ENCODE data around the gene VIPAS39. TPM values are rescaled to one million over a fixed set of nuclear protein-coding genes. Genes with fewer than 3 reads are reported as not detected.

Gene VIPAS39
- total and polyA plus RNA-seq, 4 donors = 5.6 to 13.9 (median 8.9) TPM

GRCh38 chr14:77470224-77470870, 12.9 kb upstream of the VIPAS39 start:
- Histone ChIP-seq H3K9ac (ENCODE audit: low read depth in 1 of 2, low read length in 2 of 2) (no peak overlapping the region), H3K27ac (ENCODE audit: low read depth in 1 of 2, low read length in 2 of 2) (no peak overlapping the region), H3K4me1 (ENCODE audit: control insufficient read depth in 4 of 4, insufficient read depth in 4 of 4, low read length in 3 of 4) (no peaks in the 10 kb centered on the region), H3K27me3 (ENCODE audit: control insufficient read depth in 4 of 4, insufficient read depth in 4 of 4, low read length in 3 of 4) (no peaks in the 10 kb centered on the region), H3K4me3 (ENCODE audit: low read depth in 1 of 3, low read length in 3 of 3) (no peak overlapping the region), H3K36me3 (ENCODE audit: control insufficient read depth in 4 of 4, insufficient read depth in 3 of 4, low read depth in 1 of 4, low read length in 3 of 4) (peaks cover 4 to 43% (median 36%) of the 10 kb centered on the region in 4 donors), H3K9me3 (ENCODE audit: control insufficient read depth in 4 of 4, low read length in 3 of 4) (no peaks in the 10 kb centered on the region)
- DNase-seq (ENCODE audit: low spot score) = no peak
- 89% methylated on average over 5 of the region's 5 CpGs for WGBS
- TF ChIP-seq ATF3 (IDR thresholded peaks at IDR 0.05) = no peak
- TF ChIP-seq HNF4G (IDR thresholded peaks at IDR 0.05) = no peak
- TF ChIP-seq HNF4A (conservative IDR thresholded peaks at IDR 0.05) = no peak
- TF ChIP-seq JUND (IDR thresholded peaks at IDR 0.05) = no peak
- no peak for TF ChIP-seq GABPA (IDR thresholded peaks at IDR 0.05 in 1 of 2, conservative IDR thresholded peaks at IDR 0.05 in 1 of 2)
- TF ChIP-seq TAF1 (conservative IDR thresholded peaks at IDR 0.05) = no peak
- TF ChIP-seq RAD21 (IDR thresholded peaks at IDR 0.05) = no peak
- TF ChIP-seq MAX (IDR thresholded peaks at IDR 0.05) = no peak
- no peak for TF ChIP-seq CTCF (IDR thresholded peaks at IDR 0.05; ENCODE audit: low read depth, low read length, missing input control)
- no peak for TF ChIP-seq EGR1 (IDR thresholded peaks at IDR 0.05; ENCODE audit: low read depth in 2 of 2)
- no peak for TF ChIP-seq REST (IDR thresholded peaks at IDR 0.05)
- TF ChIP-seq FOXA1 (IDR thresholded peaks at IDR 0.05) = no peak
- TF ChIP-seq NR2F2 (IDR thresholded peaks at IDR 0.05) = no peak

- Histone ChIP-seq H3K4me3 (ENCODE audit: low read depth in 1 of 3, low read length in 3 of 3) (no peak overlapping the region), H3K27me3 (ENCODE audit: control insufficient read depth in 4 of 4, insufficient read depth in 4 of 4, low read length in 3 of 4) (no peaks in the 10 kb centered on the region), H3K9ac (ENCODE audit: low read depth in 1 of 2, low read length in 2 of 2) (no peak overlapping the region), H3K9me3 (ENCODE audit: control insufficient read depth in 4 of 4, low read length in 3 of 4) (no peaks in the 10 kb centered on the region), H3K4me1 (ENCODE audit: control insufficient read depth in 4 of 4, insufficient read depth in 4 of 4, low read length in 3 of 4) (no peaks in the 10 kb centered on the region), H3K36me3 (ENCODE audit: control insufficient read depth in 4 of 4, insufficient read depth in 3 of 4, low read depth in 1 of 4, low read length in 3 of 4) (peaks cover 6 to 51% (median 44%) of the 10 kb centered on the region in 4 donors), H3K27ac (ENCODE audit: low read depth in 1 of 2, low read length in 2 of 2) (no peak overlapping the region)
- WGBS = 93% methylated on average over 1 of the region's 1 CpG
- no peak for DNase-seq (ENCODE audit: low spot score)
- TF ChIP-seq REST (IDR thresholded peaks at IDR 0.05) (no peak), MAX (IDR thresholded peaks at IDR 0.05) (no peak), CTCF (IDR thresholded peaks at IDR 0.05; ENCODE audit: low read depth, low read length, missing input control) (no peak), GABPA (IDR thresholded peaks at IDR 0.05 in 1 of 2, conservative IDR thresholded peaks at IDR 0.05 in 1 of 2) (no peak), FOXA1 (IDR thresholded peaks at IDR 0.05) (no peak), EGR1 (IDR thresholded peaks at IDR 0.05; ENCODE audit: low read depth in 2 of 2) (no peak), TAF1 (conservative IDR thresholded peaks at IDR 0.05) (no peak), YY1 (IDR thresholded peaks at IDR 0.05) (no peak), RAD21 (IDR thresholded peaks at IDR 0.05) (no peak), JUND (IDR thresholded peaks at IDR 0.05) (no peak), NR2F2 (IDR thresholded peaks at IDR 0.05) (no peak), FOXA2 (IDR thresholded peaks at IDR 0.05) (no peak), SP1 (IDR thresholded peaks at IDR 0.05) (no peak), HNF4G (IDR thresholded peaks at IDR 0.05) (no peak), ATF3 (IDR thresholded peaks at IDR 0.05) (no peak), RXRA (IDR thresholded peaks at IDR 0.05) (no peak), HNF4A (conservative IDR thresholded peaks at IDR 0.05) (no peak)
Observed at GRCh38 chr14:77469539-77469938, 12.1 kb upstream of the VIPAS39 start.
